RWPE1 (cell line): ENCODE measurements around the gene BTF3.
A peak's percentile ranks its signal among the peaks of the same experiment; 100 is the strongest.

ENCODE experiments used
- CTCF ChIA-PET: fragments of 350-600 bp; sonication (Branson Sonifier 250); formaldehyde crosslinking; extraction: SDS; loops from one replicate; lab custom pipeline; 2021; lab: Yijun Ruan, JAX
- POLR2A ChIA-PET: fragments of 400-600 bp; formaldehyde crosslinking; extraction: SDS; loops from one replicate; lab custom pipeline; 2020; ENCODE audit warnings: antibody characterized with exemption; ENCODE audit not compliant: low non-redundant PET; lab: Yijun Ruan, JAX
- DNase-seq: peaks from one replicate; pipeline ENCODE4 v3.0.0; 2012; ENCODE audit warnings: low spot score
- H3K27ac ChIP-seq: fragments of 450-650 bp; 2 replicates; pipeline ENCODE4 v1.5.1; 2017
- CTCF ChIP-seq: fragments of 450-650 bp; conservative IDR thresholded peaks from 2 replicates; pipeline ENCODE4 v1.5.1; 2017; ENCODE audit warnings: low read depth, mild to moderate bottlenecking

The BTF3 gene

GRCh38 chr5:73514418-73514817, 16.2 kb downstream of the BTF3 start:
- ChIA-PET POLR2A (no interaction called here), CTCF (interaction anchor here (1.1 kb wide), 1 partner anchor 23 kb away, joined by 3 read pairs; no protein-coding TSS in a partner anchor)
- TF ChIP-seq CTCF: no peak
- no peak overlapping the region for H3K27ac ChIP-seq
- DNase-seq: no peak

- TF ChIP-seq CTCF: no peak
- no peak overlapping the region for H3K27ac ChIP-seq
- no peak for DNase-seq
- ChIA-PET POLR2A (no interaction called here), CTCF (interaction anchor here (1.1 kb wide), 1 partner anchor 22 kb away, joined by 3 read pairs; no protein-coding TSS in a partner anchor)
Observed at GRCh38 chr5:73515232-73515631, 17.0 kb downstream of the BTF3 start.

GRCh38 chr5:73519531-73520283, 21.5 kb downstream of the BTF3 start:
- ChIA-PET POLR2A (no interaction called here), CTCF (interaction anchor here (0.5 to 3.0 kb wide), 9 partner anchors 11 to 664 kb away, joined by 3 to 12 read pairs (median 3); no protein-coding TSS in a partner anchor)
- peak; percentile 94 for TF ChIP-seq CTCF
- peak; percentile 93 for DNase-seq
- no peak overlapping the region for H3K27ac ChIP-seq

- CTCF ChIA-PET: interaction anchor here (0.7 to 0.9 kb wide), 3 partner anchors 13 to 831 kb away, joined by 3 to 5 read pairs (median 3); no protein-coding TSS in a partner anchor
- DNase-seq: peak; percentile 39
- TF ChIP-seq CTCF: no peak
- H3K27ac ChIP-seq: no peak overlapping the region
- POLR2A ChIA-PET: no interaction called here
Observed at GRCh38 chr5:73522989-73523388, 24.7 kb downstream of the BTF3 start.

GRCh38 chr5:73523861-73524260, 25.6 kb downstream of the BTF3 start:
- no peak overlapping the region for H3K27ac ChIP-seq
- ChIA-PET POLR2A (no interaction called here), CTCF (interaction anchor here (0.6 kb wide), 1 partner anchor 218 kb away, joined by 7 read pairs; no protein-coding TSS in a partner anchor)
- no peak for DNase-seq
- TF ChIP-seq CTCF: no peak

- POLR2A ChIA-PET: no interaction called here
- DNase-seq: no peak
- CTCF ChIA-PET: interaction anchor here (0.5 to 1.0 kb wide), 6 partner anchors 8 to 759 kb away, joined by 3 to 4 read pairs (median 3); no protein-coding TSS in a partner anchor
- no peak for TF ChIP-seq CTCF
- H3K27ac ChIP-seq: no peak overlapping the region
Observed at GRCh38 chr5:73525606-73526203, 27.5 kb downstream of the BTF3 start.
